ENCODE results near the gene HSH2D. TPM values are rescaled to one million over a fixed set of nuclear protein-coding genes. Genes with fewer than 3 reads are reported as not detected.

HSH2D gene
- total and polyA plus RNA-seq, 2 of the 13 experiments (the other 11 are each of a cell fraction or from before 2014, with no cell fraction given): 0.69 to 3.2 TPM

DNA sequence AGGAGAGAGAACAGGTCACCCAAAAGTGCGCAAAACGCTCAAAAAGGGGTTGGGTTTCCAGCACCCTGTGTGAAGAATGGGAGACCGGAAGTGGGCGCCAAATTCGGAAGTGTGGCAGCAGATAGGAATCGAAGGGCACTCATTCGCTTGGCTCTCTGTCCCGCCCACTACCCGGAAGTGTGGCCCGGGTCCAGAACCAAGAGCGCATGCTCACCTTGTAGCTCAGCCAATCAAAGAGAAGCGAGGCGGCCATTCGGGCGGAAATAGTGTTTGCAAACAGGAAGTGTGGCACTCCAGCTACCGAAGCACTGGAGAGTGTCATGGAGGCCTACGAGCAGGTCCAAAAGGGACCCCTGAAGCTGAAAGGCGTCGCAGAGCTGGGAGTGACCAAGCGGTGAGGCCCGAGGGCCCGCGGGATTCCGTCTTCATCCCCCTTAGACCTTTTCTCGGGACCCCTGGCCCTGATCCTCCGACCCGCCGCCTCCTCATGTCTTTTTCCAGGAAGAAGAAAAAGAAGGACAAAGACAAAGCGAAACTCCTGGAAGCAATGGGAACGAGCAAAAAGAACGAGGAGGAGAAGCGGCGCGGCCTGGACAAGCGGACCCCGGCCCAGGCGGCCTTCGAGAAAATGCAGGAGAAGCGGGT, 41.8 kb downstream of the HSH2D start, which contains the start of gene FAM32A (continued):
- TF ChIP-seq, protein P1, sequence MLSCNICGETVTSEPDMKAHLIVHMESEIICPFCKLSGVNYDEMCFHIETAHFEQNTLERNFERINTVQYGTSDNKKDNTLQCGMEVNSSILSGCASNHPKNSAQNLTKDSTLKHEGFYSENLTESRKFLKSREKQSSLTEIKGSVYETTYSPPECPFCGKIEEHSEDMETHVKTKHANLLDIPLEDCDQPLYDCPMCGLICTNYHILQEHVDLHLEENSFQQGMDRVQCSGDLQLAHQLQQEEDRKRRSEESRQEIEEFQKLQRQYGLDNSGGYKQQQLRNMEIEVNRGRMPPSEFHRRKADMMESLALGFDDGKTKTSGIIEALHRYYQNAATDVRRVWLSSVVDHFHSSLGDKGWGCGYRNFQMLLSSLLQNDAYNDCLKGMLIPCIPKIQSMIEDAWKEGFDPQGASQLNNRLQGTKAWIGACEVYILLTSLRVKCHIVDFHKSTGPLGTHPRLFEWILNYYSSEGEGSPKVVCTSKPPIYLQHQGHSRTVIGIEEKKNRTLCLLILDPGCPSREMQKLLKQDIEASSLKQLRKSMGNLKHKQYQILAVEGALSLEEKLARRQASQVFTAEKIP (CRISPR knock-in tag; IDR thresholded peaks at IDR 0.05; ENCODE audit: borderline replicate concordance): no peak
- TF ChIP-seq KAT7 (CRISPR knock-in tag; IDR thresholded peaks at IDR 0.05; ENCODE audit: borderline replicate concordance) (no peak), ZNF556 (CRISPR knock-in tag; IDR thresholded peaks at IDR 0.05; ENCODE audit: borderline replicate concordance) (no peak), ZFP91 (CRISPR knock-in tag; IDR thresholded peaks at IDR 0.05; ENCODE audit: borderline replicate concordance) (peak; percentile 46; the same call in 1 of the 2 replicates), ATF7-NPFF (CRISPR knock-in tag; IDR thresholded peaks at IDR 0.05; ENCODE audit: low read depth) (no peak), BRCA1 (CRISPR knock-in tag; IDR thresholded peaks at IDR 0.05) (0 out of 2 replicates have a peak, but pooled peaks have one; percentile 72), RFX3 (CRISPR knock-in tag; IDR thresholded peaks at IDR 0.05) (no peak), ZNF737 (CRISPR knock-in tag; IDR thresholded peaks at IDR 0.05; ENCODE audit: borderline replicate concordance) (no peak), SAFB2 (CRISPR knock-in tag; IDR thresholded peaks at IDR 0.05; ENCODE audit: borderline replicate concordance, low read depth) (no peak), CTCF (CRISPR knock-in tag; IDR thresholded peaks at IDR 0.05) (peak; percentile 37; the same call in 1 of the 2 replicates), ZNF703 (CRISPR knock-in tag; IDR thresholded peaks at IDR 0.05; ENCODE audit: borderline replicate concordance) (0 out of 2 replicates have a peak, but pooled peaks have one; percentile 41), GABPB1 (CRISPR knock-in tag; IDR thresholded peaks at IDR 0.05) (peak; percentile 97), ZNF33B (CRISPR knock-in tag; IDR thresholded peaks at IDR 0.05) (no peak), ARID4A (CRISPR knock-in tag; IDR thresholded peaks at IDR 0.05; ENCODE audit: borderline replicate concordance) (peak; percentile 86; the same call in 1 of the 2 replicates), HES4 (CRISPR knock-in tag; IDR thresholded peaks at IDR 0.05; ENCODE audit: borderline replicate concordance) (peak; percentile 48; the same call in 1 of the 2 replicates), ZNF253 (CRISPR knock-in tag; IDR thresholded peaks at IDR 0.05; ENCODE audit: borderline replicate concordance) (no peak), KDM1A (CRISPR knock-in tag; IDR thresholded peaks at IDR 0.05) (no peak)
